Hepatic stellate cell (primary cell): ENCODE results near the gene ITPR2.
"Not testable (repeated sequence)": the region's sequence is repeated elsewhere in the genome, so short reads cannot be mapped to it uniquely, and the experiment has no call there.

Experiments used
- DNase-seq: peaks from one replicate; pipeline ENCODE4 v3.0.0; 2011; ENCODE audit warnings: low spot score

The ITPR2 gene

DNA sequence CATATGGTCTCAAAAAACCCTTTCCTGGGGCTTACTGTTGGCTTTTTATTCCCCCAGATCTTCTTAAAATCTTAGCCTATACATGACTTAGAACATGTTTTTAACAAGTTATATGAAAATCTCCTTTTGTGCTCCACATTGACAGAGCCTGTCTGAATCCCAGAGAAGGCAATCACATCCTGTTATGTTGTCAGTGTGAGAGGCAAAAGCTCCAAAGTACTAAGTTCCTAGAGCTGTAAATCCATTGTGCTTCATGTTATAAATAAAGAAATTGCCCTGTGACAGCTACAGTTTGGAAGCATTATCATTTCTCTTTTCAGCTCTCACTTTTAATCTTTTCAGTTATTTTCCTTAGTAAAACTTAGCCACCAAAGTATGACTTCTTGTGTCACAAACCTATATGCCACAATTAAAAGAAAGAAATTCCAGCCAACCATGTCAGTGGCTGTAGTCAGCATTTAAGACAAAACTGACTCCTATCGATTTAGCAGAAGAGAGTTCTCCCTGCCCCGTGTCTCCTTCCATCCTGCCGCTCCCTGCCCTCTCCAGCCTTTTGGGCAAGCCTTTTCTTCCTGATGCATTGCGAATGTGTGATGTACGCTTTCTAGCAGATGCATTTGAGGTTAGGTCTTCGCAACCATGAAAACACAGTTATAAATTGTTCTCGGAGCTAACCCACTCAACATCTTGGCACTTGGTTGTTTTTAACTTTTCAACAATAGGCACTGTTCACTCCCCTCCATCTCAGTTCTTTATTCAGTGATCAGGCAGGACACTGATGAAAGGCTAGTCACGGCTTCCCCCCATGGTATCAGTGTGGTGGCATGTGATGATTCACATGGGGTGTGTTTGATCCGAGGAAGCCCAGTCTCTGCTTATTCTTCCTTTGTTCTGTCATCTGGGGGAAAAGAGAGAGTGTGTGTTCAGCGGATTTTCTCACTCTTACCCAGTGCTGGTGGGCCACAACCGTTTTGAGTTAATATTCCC is 494.1 kb downstream of the ITPR2 start:
- DNase-seq, result peak; percentile 56

- DNase-seq, result no peak
These were observed 497.3 kb downstream of the ITPR2 start for GRCh38 chr12:26335651-26336050.

DNA sequence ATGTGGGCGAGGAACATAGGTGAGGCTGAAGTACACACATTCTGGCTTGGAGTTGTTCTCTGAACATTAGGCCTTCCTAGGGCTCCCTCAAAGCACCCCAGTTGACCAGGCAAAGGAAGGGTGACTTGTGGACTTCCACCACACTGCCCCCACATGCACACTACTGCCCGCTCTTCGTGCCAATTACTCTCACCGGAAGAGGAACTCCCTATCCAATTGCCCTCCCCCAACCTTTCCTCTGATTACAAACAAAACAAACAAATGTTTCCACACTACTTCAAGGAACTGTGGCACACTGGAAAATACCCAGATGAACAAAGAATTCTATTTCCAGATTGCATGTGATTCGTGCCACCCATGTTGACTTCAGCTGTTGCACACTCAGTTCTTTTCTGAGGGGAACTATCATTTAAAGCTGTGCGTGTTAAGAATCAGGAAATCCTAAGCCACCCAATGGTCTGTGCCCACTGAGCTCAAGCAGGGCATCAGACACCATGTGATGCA is 498.3 kb downstream of the ITPR2 start:
- no peak for DNase-seq

DNA sequence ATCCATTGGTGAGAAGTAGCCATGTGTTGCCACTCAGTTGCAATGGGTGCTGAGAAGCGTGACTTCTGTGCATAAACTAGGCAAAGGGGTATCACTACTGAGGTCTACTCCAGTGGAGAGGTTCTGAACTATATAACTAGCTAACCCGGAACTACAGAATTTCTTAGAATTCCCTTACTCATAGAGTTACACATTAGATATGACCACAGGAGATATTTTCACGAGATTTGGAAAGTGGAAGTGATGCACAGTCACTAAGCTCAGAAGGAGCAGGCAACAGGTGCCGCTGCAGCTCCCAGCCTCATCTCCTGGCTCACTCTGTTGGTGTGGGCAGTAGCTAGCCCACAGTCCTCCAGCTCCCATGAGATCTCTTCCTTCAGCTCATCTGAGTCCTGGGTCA is 501.0 kb downstream of the ITPR2 start:
- DNase-seq, result no peak

DNA sequence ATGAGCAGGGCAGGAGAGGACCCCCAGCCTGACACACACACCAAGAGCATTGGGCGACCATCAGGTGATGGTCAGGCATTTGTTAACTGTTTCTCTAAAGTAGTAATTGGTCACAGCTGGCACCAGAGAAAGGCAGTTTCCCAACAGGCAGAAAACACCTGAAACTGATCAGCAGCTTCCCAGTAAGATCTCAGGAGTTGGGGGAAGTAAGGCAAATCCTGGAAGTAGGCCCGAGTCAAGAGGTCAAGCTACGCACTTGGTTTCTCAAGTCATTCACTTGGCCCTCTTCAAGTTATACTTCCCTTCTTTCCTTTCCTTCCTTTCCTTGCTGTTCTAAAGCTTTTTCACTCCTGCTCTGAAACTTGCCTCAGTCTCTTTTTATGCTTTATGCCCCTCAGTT is 501.9 kb downstream of the ITPR2 start:
- DNase-seq, result no peak

- no peak for DNase-seq
These were observed 504.9 kb downstream of the ITPR2 start for GRCh38 chr12:26327975-26328644.

DNA sequence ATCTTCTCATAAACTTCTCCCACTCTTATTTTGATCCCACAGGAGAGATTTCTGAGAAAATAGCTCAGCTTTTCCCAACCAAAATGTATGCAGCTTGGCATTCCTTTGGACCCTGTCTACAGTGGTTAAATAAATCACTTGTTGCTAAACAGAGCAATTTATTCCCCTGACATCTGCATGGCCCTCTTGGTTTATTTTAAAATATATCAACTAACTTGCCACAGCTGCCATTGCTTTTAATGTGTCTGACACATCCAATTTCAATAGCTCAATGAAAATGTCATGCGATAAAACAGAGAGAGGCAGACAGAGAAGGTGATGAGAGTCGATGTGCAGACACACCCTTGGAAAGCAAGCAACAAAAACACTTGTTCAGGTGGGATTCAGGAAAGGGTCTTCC is 509.3 kb downstream of the ITPR2 start:
- DNase-seq, result no peak

DNA sequence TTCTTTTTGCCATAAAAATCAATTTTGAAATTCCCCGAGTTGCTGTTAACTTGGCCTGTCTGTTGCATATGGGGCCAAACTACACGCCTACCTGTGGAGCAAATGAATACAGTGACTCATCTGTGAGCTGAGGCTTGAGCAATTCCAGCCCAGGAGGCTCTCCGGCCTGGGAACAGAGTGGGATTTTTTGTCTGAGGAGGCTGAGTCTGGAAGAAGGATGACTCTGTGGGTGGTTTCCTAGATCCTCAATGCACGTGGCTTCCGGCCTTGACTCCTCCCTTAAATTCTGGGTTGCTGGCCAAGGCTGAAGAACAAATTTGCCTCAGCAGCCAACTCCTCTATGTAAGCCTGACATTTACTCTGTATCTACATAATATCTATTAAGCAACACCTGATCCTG is 513.5 kb downstream of the ITPR2 start:
- peak; percentile 22 for DNase-seq

- DNase-seq, result peak; percentile 47
These were observed 514.3 kb downstream of the ITPR2 start for GRCh38 chr12:26318661-26319068.

DNA sequence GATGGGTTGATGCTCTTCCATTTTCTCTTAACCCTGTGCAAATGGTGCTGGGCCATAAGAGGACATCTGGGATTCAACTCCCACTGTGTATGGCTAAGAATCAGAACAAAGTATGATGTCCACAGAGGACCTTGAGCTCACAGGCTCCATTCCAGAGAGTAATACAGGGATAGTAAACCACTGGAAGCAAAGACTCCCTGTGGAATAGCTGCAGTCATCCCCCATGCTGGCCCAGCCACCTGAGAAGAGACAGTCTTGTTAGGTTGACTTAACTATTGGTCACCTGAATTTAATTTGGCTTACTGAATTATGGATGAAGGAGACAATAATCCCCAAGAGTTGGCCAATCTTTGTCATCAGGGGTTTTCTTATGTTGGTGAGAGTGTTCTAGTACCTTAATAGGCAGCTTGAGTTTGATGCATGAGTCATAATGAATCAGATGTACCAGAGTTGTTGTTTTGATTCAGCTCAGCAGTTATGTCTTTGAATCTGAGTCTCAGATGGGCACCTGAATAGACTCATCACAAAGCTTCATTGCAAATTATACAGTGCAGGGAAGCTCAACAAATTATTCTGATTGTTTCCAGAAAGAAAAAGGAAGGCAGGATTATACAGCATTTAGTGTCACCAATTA is 514.9 kb downstream of the ITPR2 start:
- peak; percentile 16 for DNase-seq

GRCh38 chr12:26314103-26314502 is 518.9 kb downstream of the ITPR2 start:
- DNase-seq, result not testable (repeated sequence)

DNA sequence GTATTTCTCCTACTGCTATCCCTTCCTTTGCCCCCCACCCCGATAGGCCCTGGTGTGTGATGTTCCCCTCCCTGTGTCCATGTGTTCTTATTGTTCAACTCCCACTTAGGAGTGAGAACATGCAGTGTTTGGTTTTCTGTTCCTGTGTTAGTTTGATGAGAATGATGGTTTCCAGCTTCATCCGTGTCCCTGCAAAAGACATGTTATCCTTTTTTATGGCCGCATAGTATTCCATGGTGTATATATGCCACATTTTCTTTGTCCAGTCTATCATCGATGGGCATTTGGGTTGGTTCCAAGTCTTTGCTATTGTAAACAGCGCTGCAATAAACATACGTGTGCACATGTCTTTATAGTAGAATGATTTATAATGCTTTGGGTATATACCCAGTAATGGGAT is 522.5 kb downstream of the ITPR2 start:
- DNase-seq, result not testable (repeated sequence)

DNA sequence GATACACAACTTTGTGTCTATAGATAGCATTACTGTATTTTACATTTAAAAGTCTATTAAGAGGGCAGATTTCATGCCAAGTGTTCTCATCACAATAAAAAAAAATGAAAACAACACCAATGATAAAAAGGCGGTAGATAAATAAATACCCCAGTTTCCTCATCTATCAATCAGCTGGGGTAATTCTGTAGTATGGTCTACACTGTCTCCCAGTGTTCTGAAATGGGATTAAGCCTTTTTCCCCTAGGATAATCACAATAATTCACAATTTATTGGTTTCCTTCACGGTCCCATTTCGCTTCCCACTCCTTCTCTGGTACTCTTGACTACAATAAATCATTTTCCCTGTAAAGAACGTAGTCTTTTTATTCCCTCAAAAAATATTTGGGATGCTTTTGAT is 523.4 kb downstream of the ITPR2 start:
- no peak for DNase-seq

DNA sequence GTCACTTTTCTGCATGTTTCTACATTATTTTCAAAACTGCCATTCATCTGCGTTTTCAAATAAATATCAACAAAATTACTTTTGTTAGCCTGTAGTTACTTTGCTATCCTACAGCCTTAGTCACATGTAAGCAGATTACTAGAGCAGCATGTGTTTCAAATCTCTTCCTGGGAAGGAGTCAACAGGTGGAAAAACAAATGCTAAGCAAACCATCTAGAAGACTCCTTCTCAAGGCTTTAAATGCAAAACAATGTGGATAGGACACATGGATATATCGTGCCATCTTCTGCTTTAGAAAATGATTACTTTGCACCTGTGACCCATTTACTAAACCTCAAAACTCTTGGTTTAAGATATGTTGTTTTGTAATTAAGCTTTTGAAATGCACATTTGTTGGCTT is 528.7 kb downstream of the ITPR2 start:
- no peak for DNase-seq

GRCh38 chr12:26303418-26303817 is 529.6 kb downstream of the ITPR2 start:
- DNase-seq, result no peak

DNA sequence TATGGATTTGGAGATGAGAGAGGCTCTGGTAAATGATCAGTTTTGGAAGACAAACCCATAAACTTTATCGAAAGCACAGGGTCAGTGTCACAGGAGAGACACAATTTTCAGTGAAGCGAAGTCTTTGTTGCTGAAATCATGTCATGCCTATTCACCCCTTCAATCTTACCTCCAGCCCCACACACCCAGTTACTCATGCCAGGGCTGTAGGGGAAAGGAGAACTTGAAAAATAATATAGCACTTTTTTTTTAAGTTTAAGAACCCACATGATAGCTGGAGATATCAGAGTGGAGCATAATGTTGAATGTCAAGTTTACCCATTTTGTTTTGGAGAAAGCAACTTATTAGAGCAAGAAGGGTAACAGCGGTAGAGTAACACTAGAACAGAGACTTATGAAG is 530.2 kb downstream of the ITPR2 start:
- no peak for DNase-seq

- DNase-seq, result no peak
These were observed 533.2 kb downstream of the ITPR2 start for GRCh38 chr12:26299751-26300150.

- DNase-seq, result peak; percentile 71
These were observed 534.0 kb downstream of the ITPR2 start for GRCh38 chr12:26298785-26299621.

DNA sequence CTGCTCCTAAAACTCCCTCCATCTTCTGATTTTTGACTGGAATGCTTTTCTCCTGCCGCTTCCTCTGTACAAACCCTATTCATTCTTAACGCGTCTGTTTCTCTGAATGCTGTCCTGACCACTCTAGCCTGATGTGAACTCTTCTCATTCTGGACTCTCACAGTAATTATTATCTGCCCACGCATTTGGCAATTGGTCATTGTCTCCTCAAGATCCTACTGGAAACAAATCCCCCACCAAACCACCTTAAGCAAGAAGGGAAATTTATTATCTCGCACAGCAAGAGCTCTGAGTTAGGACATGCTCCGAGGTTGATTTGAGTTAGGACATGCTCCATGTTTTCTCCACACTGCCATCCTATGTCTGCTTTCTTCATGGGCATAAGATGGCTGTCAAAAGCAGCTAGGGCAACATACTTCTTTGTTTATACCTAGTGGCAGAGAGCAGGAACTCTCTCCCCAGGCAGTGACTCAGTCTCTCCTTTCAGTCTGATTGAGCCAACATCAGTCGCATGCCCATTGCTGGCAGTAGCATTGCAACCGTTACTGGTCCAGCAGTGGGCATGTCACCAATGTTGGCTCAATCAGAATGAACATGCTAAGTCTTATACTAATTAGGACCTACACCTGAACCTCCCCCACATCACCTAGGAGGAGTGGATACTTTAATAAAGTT is 535.5 kb downstream of the ITPR2 start:
- DNase-seq, result no peak

- DNase-seq, result no peak
These were observed 538.0 kb downstream of the ITPR2 start for GRCh38 chr12:26295001-26295400.

- DNase-seq, result no peak
These were observed 539.4 kb downstream of the ITPR2 start for GRCh38 chr12:26293612-26294011.
